NCI-H146 (cell line): ENCODE results near the gene KLHL6.

ENCODE experiments used
- DNase-seq: peaks from one replicate; lab custom pipeline; 2025; lab: John Stamatoyannopoulos, UW

Gene KLHL6

DNA sequence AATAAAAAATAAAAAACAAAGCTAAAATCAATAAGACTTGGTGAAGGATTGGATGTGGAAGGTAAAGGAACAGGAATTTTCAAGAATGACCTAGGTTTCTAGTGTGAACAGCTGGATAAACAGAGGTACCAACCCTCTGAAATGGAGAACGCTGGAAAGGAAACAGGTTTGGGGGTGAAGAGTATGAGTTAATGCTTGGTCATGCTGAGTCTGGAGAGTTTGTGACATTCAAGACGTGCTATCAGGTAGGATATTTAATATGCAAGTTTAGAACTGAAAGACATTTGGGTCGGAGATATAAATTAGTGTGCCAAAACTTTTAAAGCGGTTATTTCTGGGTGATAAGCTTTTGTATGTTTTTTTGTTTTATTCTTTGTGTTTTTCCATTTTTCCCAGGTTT, 11.4 kb upstream of the KLHL6 start:
- DNase-seq = no peak

- no peak for DNase-seq
Observed at GRCh38 chr3:183564046-183564445, 8.5 kb upstream of the KLHL6 start.

GRCh38 chr3:183563536-183563874, 8.0 kb upstream of the KLHL6 start:
- peak; percentile 73 for DNase-seq

GRCh38 chr3:183560607-183561006, 5.1 kb upstream of the KLHL6 start:
- peak; percentile 70 for DNase-seq

DNA sequence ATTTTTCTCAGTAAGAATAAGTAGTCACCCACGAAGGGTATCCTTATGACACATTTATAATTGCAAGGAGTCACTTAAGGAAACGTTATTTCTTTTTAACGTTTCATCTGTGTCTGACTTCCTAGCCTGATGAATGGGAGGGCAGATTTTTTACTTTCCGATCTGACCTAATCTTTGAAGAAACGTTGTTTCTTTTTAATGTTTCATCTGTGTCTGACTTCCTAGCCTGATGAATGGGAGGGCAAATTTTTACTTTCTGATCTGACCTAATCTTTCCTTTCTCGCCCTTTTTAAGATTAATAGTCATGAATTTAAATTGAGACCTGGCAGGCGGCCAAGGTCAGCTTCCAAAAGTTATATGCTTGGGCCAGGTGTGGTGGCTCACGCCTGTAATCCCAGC, 3.0 kb upstream of the KLHL6 start:
- no peak for DNase-seq

DNA sequence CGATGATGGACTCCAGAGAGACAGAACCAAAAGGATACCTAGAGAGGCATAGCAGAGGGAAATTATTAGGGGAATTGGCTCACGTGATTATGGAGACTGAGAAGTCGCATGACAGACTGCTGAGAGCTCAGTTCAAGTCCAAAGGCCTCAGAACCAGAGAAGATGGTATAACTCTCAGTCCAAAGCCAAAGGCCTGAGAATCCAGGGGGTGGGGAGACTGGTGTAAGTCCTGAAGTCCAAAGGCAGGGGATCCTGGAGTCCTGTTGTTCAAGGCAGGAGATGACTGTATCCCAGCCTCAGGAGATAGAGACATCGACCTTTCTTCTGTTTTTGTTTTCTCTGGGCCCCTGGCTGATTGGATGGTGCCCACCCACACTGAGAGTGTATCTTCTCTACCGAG, 1.2 kb upstream of the KLHL6 start:
- no peak for DNase-seq

GRCh38 chr3:183554377-183554776, 1.1 kb downstream of the KLHL6 start:
- DNase-seq = no peak

DNA sequence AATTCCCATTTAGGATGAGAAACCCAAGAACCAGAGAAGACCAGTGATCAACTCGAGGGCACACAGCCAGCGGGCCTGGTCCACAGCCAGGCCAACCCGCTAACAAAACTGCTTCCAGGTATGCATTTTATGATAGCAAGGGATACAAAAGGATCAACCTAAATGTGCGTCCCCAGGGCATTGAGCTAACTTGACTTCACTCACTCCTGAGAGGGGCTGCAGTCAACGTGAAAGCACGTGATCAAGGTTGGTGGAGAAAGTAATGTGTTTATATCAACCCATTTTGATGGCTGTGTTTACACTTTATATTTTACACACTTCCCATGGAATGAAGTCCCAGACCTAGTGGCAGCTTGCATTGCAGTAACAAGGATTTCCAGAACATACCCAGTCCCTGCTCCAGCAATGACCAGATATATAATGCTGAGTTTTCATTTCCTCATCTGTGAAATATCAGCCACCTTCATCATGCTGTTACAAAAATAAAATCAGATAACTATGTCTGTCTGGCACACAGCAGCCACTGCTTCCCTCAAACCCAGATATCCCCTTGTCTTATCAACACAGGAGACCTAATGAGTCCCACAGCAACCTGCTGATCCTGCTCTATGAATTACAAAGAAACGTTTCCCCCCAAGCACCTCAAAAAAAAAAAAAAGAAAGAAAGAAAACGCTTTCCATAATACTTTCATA, 2.0 kb downstream of the KLHL6 start:
- no peak for DNase-seq

- no peak for DNase-seq
Observed at GRCh38 chr3:183551930-183552329, 3.6 kb downstream of the KLHL6 start.

- peak; percentile 52 for DNase-seq
Observed at GRCh38 chr3:183548262-183548769, 7.2 kb downstream of the KLHL6 start.

DNA sequence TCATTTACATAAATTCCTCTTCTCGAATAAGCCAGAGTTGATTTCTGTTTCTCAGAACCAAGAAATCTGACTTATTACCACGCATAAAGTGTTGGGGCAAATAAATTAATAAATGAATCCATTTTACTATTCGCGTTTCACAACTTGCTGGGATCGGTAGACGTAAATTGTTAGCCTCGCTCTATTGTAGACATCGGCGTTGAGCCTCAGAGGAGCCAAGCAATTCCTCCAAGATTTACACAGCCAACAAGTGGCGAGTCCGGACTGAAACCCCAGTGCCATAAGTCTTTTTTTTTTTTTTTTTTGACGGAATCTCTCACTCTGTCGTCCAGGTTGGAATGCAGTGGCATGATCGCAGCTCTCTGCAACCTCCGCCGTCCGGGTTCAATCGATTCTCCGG, 8.9 kb downstream of the KLHL6 start:
- DNase-seq = no peak

GRCh38 chr3:183545708-183546107, 9.8 kb downstream of the KLHL6 start:
- no peak for DNase-seq

DNA sequence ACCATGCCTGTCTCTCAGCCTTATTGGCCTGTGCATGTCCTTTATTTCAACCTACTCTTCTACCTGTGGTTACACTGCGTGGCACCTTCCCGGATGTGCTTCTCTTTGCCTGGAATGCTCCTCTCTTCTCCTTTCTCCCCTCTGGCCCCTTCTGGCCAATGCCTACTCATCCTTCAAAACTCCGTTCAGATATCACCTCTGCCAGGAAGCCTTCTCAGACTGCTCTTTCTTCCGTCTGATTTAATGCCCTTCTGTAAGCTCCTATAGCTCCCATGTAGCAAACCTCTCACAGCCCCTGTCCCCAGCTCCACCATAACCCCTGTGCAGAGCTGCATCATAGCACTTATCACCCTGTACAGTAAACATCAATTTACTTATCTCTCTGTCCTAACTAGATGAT, 13.2 kb downstream of the KLHL6 start:
- DNase-seq = no peak

DNA sequence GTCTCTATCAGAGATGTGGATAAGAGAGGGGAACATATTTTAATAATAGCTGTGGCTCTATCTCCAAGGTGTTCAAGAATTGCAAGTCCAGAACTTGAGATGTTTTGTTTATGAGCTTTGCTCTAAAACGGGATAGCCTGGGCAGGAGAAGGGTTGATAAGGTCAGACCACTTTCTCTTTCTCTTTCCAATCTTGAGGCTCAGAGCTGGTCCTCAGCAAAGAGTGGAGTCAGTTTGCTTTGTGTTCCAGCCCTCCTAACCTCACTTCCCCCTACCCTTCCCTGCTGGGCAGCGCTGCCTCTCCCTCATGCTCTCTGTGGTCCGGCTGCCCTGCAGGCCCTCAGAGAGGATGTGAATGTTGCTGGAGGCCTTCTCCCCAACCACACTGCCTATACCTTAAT, 13.8 kb downstream of the KLHL6 start:
- no peak for DNase-seq

GRCh38 chr3:183541235-183541655, 14.3 kb downstream of the KLHL6 start:
- DNase-seq = no peak

- DNase-seq = no peak
Observed at GRCh38 chr3:183540501-183541234, 14.8 kb downstream of the KLHL6 start.

GRCh38 chr3:183539811-183540210, 15.7 kb downstream of the KLHL6 start:
- DNase-seq = no peak

DNA sequence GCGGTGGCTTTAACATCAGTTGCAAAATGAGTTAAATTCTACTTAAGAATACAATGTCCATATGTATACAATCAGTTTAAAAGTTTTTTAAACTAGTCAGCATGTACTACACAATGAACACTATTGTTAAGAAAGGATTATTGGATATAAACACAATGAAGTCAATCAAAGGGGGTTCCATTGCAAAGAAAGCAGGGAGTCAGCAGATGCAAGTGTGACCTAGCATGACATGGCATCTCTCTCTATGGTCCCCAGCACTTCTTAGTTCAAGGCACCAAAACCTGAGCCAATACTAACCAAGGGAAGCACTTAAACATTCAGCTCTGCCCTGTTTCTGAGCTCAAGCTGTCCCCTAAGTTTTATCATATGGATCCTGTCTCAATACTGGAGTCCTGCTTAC, 17.0 kb downstream of the KLHL6 start:
- no peak for DNase-seq

GRCh38 chr3:183537295-183537730, 18.2 kb downstream of the KLHL6 start:
- DNase-seq = no peak

DNA sequence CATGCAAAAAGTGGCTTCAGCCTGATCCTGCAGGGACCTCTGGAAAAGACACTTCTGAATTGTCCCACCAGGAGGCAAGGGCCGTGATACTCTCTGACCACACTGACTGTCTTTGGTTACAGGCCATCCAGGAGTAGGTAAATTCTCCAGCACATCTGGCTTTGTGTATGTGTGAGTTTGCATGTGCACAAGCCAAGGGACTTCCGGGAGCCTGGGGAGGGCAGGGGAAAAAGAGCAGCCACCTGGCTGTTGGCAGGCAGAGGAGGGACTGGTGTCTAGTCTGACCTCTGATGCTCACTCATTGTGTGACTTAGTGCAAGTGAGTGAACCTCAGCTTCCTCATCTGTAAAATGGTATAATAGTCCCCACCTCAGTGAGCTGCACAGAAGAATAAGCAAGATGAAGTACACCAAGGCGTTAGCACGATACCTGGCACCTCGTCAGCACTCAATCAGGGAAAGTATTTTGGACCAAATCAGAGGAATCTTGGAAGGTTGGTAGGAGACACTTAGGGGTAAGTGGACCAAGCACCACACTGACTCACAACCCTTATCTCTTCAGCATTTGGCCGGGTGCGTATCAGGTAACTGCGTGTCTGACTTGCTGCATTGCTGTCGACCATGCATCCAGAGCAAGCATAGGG, 19.1 kb downstream of the KLHL6 start:
- no peak for DNase-seq

DNA sequence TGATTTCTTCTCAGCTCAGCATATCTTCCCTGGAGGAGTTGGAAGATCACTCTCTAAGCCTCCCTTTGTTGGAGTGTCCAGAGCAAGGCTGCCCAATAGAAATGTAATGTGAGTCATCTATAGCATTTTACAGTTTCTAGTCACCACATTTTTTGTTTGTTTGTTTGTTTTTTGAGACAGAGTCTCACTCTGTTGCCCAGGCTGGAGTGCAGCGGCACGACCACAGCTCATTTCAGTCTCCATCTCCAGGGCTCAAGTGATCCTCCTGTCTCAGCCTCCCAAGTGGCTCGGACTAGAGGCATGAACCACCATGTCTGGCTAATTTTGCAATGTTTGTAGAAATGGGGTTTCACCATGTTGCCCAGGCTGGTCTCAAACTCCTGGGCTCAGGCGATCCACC, 21.3 kb downstream of the KLHL6 start:
- no peak for DNase-seq

- no peak for DNase-seq
Observed at GRCh38 chr3:183533412-183534132, 21.9 kb downstream of the KLHL6 start.
